PC-9 (cell line): Measurements from ENCODE around the gene ATP2B2. TPM values are rescaled to one million over a fixed set of nuclear protein-coding genes. Genes with fewer than 3 reads are reported as not detected.

Source experiments
- BruUV-seq: library from RNA; stranded (reverse); fragments of 400-500 nt; replicated peaks from 2 replicates; lab custom pipeline; 2021; lab: Mats Ljungman, UMichigan
- CTCF ChIA-PET: fragments of 300-600 bp; sonication (Branson Sonifier 250); formaldehyde crosslinking; loops from one replicate; lab custom pipeline; 2022; ENCODE audit warnings: antibody characterized with exemption; lab: Charles Lee
- POLR2A ChIA-PET: fragments of 300-600 bp; sonication (Branson Sonifier 250); formaldehyde crosslinking; loops from one replicate; lab custom pipeline; 2022; ENCODE audit warnings: antibody characterized with exemption; ENCODE audit not compliant: unreplicated experiment; lab: Charles Lee
- DNase-seq, 2 experiments: peaks; one replicate each; pipeline versions ENCODE4 v3.0.0 to v3.0.0-alpha.2; 2015 to 2022; ENCODE audit warnings: mixed read lengths in 1 of 2
- H2AFZ ChIP-seq: fragments of 200-600 bp; sonication (generic); 2 replicates; pipeline ENCODE4 v1.8.1; 2017; ENCODE audit warnings: antibody characterized with exemption
- H3F3A ChIP-seq: fragments of 200-600 bp; sonication (generic); 2 replicates; pipeline ENCODE4 v1.8.1; 2017; ENCODE audit warnings: antibody characterized with exemption, mild to moderate bottlenecking, low read depth; ENCODE audit not compliant: insufficient read depth
- H3K27ac ChIP-seq: fragments of 200-600 bp; sonication (generic); 2 replicates; pipeline ENCODE4 v1.6.1; 2016; ENCODE audit warnings: mixed run types
- H3K27me3 ChIP-seq: fragments of 200-600 bp; sonication (generic); 2 replicates; pipeline ENCODE4 v1.6.1; 2016; ENCODE audit warnings: low read depth, mixed run types; ENCODE audit not compliant: insufficient read depth
- H3K36me3 ChIP-seq: fragments of 200-600 bp; sonication (generic); 2 replicates; pipeline ENCODE4 v1.6.1; 2016; ENCODE audit warnings: low read depth, mixed run types
- H3K4me1 ChIP-seq: fragments of 200-600 bp; sonication (generic); replicated peaks from 2 replicates; pipeline ENCODE4 v1.6.1; 2016; ENCODE audit warnings: mixed run types; ENCODE audit not compliant: insufficient read depth
- H3K4me2 ChIP-seq: fragments of 200-600 bp; sonication (generic); 2 replicates; pipeline ENCODE4 v1.6.1; 2017; ENCODE audit warnings: mixed run types
- H3K4me3 ChIP-seq: fragments of 200-600 bp; sonication (generic); 2 replicates; pipeline ENCODE4 v1.6.1; 2016; ENCODE audit warnings: mixed run types
- H3K79me2 ChIP-seq: fragments of 200-600 bp; sonication (generic); 2 replicates; pipeline ENCODE4 v1.6.1; 2017; ENCODE audit warnings: low read depth, mixed run types
- H3K9me2 ChIP-seq: fragments of 200-600 bp; sonication (generic); 2 replicates; pipeline ENCODE4 v1.8.1; 2017; ENCODE audit warnings: mild to moderate bottlenecking; ENCODE audit not compliant: insufficient read depth
- H3K9me3 ChIP-seq: fragments of 200-600 bp; sonication (generic); 2 replicates; pipeline ENCODE4 v1.8.1; 2016; ENCODE audit warnings: low read depth; ENCODE audit not compliant: insufficient read depth
- H4K20me1 ChIP-seq: fragments of 200-600 bp; sonication (generic); 2 replicates; pipeline ENCODE4 v1.8.1; 2017; ENCODE audit not compliant: insufficient read depth
- CTCF ChIP-seq: fragments of 200-600 bp; sonication (generic); conservative IDR thresholded peaks from 2 replicates; pipeline ENCODE4 v1.6.1; 2017; ENCODE audit warnings: mixed run types, antibody characterized with exemption, mild to moderate bottlenecking, moderate library complexity
- EZH2 ChIP-seq: fragments of 200-600 bp; sonication (generic); IDR thresholded peaks from 2 replicates; pipeline ENCODE4 v1.8.0; 2017; ENCODE audit warnings: antibody characterized with exemption, low read depth
- intact Hi-C: fragments of 100-400 bp; cut with micrococcal nuclease; formaldehyde crosslinking; loops from one replicate; pipeline ENCODE4 v1.10.0; 2022; ENCODE audit not compliant: unreplicated experiment
- total RNA-seq: library from RNA; stranded (reverse); gene quantifications from 2 replicates; pipeline ENCODE4 v1.2.3, GENCODE V29; 2021

Gene ATP2B2
- total RNA-seq, 1 experiment from 2014 or later: not detected

DNA sequence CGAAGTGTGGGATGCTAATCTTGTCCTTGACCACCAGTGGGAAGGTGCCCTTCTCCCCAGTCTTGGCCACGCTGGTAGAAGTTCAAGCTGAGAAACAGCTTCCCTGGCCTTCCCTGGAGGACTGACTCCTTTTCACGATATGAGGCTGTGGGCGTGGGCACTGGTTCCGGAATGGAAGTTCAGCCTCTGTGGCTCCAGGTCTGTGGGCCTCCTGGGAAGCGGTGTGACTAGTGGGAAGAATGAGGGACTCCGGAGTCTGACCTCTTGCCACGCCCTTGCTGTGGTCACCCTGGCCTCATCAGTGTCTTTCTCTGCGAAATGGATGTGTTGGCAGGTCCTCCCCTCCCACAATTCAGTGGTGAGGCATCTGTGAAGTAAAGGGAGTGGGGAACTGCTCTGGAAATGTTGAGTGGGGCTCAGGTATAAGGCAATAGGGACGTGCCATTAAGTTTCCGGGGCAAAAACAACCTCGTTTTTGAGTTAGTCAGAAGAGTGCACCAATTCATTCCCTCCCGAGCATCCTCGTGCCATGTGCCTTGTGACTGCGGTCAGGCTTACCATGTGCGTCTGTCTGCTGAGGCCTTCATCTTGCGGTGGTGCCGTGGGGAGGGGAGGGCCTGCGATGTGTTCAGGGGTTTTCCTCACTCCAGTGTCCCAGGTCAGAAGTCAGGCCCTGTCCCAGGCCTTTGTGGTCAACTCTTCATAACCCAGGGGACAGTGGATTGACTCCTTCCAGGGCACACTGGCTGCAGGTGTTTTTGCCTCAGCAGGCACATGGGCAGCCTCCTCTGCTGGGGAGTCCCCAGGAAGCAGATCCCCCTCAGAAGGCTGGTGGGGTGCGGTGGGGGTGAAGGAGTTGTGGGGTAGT is 172.7 kb downstream of the ATP2B2 start:
- H3K4me2 ChIP-seq: no peak overlapping the region
- H3K4me3 ChIP-seq: no peak overlapping the region
- H3K27me3 ChIP-seq: peaks cover 96% of the 10 kb centered on the region
- H3K79me2 ChIP-seq: no peaks in the 10 kb centered on the region
- H3K36me3 ChIP-seq: no peaks in the 10 kb centered on the region
- no peaks in the 10 kb centered on the region for H4K20me1 ChIP-seq
- no peaks in the 10 kb centered on the region for H3K9me2 ChIP-seq
- DNase-seq: no peak
- H3K27ac ChIP-seq: no peak overlapping the region
- no TSS peak for BruUV-seq
- no peak overlapping the region for H2AFZ ChIP-seq
- no peaks in the 10 kb centered on the region for H3K9me3 ChIP-seq
- H3F3A ChIP-seq: no peaks in the 10 kb centered on the region
- ChIA-PET CTCF (no interaction called here), POLR2A (no interaction called here)
- TF ChIP-seq CTCF (no peak), EZH2 (no peak)
- intact Hi-C loops: no loop called here
- H3K4me1 ChIP-seq: no peaks in the 10 kb centered on the region

DNA sequence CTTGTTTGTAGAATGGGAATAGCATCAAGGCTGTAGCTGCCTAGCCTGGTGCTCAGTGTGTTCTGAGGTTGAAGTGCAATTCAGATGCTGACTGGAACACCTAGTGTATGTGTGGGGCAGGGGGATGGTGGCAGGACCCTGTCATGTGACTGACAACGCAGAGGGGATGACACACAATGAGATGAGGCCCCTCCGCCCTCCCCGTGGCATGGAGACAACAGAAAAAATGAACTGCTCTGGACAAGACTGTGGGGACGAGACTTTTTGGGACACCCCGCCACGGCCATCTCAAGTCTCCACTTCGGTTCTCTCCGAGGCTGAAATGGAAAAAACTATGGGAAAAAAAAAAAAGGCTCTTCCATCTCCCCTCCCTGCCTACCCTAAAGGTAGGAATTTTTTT is 174.1 kb downstream of the ATP2B2 start:
- Histone ChIP-seq H3K79me2 (no peaks in the 10 kb centered on the region), H3K36me3 (no peaks in the 10 kb centered on the region), H3K9me2 (no peaks in the 10 kb centered on the region), H3F3A (no peaks in the 10 kb centered on the region), H2AFZ (no peak overlapping the region), H4K20me1 (no peaks in the 10 kb centered on the region), H3K4me3 (no peak overlapping the region), H3K27me3 (peaks cover 100% of the 10 kb centered on the region), H3K27ac (no peak overlapping the region), H3K9me3 (no peaks in the 10 kb centered on the region), H3K4me1 (no peaks in the 10 kb centered on the region), H3K4me2 (no peak overlapping the region)
- ChIA-PET CTCF (no interaction called here), POLR2A (interaction anchor here (0.6 kb wide), 1 partner anchor 35 kb away, joined by 5 read pairs; no protein-coding TSS in a partner anchor)
- intact Hi-C loops: no loop called here
- no peak for DNase-seq
- no TSS peak for BruUV-seq
- TF ChIP-seq EZH2 (no peak), CTCF (no peak)

DNA sequence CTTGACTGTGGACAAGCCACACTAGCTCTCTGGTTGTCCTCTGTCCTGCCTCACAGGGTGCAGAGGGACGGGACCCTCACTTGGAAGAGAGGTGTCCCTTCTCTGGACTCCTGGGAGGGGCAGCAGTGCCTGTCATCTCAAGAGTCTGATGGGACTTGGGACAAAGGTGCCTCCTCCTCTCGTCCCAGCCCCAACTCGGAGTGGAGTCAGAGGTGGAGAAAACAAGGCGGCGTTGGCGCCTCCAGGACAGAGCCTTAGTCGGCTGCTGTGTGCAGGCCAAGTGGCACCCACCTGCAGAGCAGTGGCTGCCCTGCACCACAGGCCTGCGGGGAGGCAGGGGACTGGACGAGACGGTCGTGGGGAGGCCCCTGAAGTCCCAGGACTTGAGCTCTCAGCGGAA is 175.1 kb downstream of the ATP2B2 start:
- no peaks in the 10 kb centered on the region for H3K9me2 ChIP-seq
- TF ChIP-seq CTCF (no peak), EZH2 (no peak)
- H3K27ac ChIP-seq: no peak overlapping the region
- H4K20me1 ChIP-seq: no peaks in the 10 kb centered on the region
- intact Hi-C loops: no loop called here
- H2AFZ ChIP-seq: no peak overlapping the region
- BruUV-seq: no TSS peak
- no peaks in the 10 kb centered on the region for H3K4me1 ChIP-seq
- H3K4me3 ChIP-seq: no peak overlapping the region
- POLR2A ChIA-PET: no interaction called here
- H3K36me3 ChIP-seq: no peaks in the 10 kb centered on the region
- no peaks in the 10 kb centered on the region for H3K9me3 ChIP-seq
- CTCF ChIA-PET: no interaction called here
- H3K79me2 ChIP-seq: no peaks in the 10 kb centered on the region
- DNase-seq: no peak
- peaks cover 100% of the 10 kb centered on the region for H3K27me3 ChIP-seq
- H3F3A ChIP-seq: no peaks in the 10 kb centered on the region
- no peak overlapping the region for H3K4me2 ChIP-seq
